ENCODE measurements around the gene SSBP3.
A peak's percentile ranks its signal among the peaks of the same experiment; 100 is the strongest.

SSBP3 gene

DNA sequence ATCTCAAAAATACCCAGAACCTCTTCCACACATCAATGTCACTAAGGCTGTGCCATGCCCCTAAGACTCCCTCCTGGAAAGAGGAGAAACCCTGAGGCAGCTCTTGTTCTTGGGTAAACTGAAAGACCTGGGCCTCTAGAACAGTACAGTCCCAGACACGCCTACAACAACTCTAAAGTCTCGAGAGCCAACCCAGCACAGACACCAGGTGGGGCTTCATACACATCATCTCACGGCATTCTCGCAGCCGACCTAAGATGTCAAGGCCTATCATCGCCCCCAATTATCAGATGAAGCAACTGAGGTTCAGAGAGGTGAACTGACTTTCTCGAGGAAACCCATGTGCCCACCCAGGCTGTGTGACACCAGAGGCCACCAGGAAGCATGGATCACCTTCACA is 135.7 kb downstream of the SSBP3 start:
- no peak for DNase-seq

DNA sequence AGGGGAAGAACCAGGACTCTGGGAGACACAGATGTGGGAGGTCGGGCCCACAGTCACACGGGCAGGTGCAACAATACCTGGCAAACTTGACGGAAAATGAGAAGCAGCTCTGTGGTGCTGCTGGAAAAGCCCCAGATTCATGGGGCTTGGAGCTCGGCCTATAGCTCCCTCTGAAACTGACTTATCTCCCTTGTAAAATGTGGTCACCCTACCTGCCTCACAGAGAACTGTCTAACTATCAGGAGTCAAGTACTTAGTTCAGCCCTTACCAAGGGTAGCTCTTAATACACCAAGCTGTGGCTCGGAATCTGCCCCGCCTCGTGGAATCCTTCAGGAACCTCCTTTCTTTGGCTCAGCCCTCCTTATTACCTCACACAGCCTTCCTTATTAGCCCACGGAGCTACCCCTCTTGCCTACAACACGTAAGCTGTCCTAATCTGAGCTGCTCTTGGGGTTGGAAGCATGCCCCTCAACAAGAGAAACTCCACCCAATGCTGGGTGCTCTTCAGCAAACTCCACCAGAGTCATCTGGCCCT is 137.4 kb downstream of the SSBP3 start:
- intact Hi-C loops (cut with DNase I): no loop called here
- DNase-seq: no peak

More for the DNA sequence above, 135.7 kb downstream of the SSBP3 start:
- intact Hi-C loops (cut with DNase I): loop anchor here (5.0 to 10.0 kb wide), 3 partner anchors 54 to 214 kb away; partner anchors contain the start of gene SSBP3

DNA sequence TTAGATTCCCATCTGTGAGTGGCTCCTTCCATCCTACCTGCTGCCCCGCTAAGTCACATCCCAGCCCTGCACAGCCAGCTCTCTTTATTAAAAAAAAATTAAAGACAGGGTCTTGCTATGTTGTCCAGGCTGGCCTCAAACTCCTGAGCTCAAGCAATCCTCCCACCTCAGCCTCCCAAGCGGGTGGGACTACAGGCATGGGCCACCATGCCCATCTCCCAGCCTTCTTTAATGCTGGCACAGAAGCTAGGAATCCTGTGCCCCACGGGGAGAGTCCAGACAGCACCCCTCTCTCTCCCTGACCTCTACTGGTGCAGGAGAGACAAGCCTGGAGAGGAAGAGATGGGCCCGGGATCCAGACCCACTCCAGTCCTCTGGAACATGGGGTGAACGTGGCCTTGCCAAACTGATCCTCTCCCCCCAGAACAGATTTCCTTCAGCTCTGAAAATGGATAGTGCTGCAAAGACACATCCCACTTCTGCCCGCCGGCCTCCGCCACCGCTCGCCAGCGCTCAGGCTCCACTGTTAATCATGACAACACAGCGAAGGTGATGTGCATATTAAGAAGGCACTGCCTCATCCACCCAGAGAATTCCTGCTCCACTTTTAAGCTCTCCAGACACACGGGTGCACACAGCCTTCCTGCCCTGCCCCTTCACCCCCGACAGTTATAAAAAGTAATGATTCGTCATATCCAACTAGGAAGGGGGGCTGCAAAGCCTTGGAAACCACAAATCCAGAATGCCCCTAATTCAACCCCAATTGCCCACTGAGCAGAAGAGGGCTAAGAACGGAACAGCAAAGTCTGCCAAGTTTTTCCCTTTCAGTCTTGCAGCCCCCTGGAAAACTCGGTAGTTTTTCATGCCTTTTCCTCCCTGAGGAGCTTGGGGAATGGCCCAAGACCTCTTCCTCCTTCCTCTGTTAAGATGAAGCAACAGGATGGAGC is 138.1 kb downstream of the SSBP3 start:
- intact Hi-C loops (cut with DNase I): no loop called here
- DNase-seq: peak in 26 of 42 donors; percentile 13 to 77 (median 40)

DNA sequence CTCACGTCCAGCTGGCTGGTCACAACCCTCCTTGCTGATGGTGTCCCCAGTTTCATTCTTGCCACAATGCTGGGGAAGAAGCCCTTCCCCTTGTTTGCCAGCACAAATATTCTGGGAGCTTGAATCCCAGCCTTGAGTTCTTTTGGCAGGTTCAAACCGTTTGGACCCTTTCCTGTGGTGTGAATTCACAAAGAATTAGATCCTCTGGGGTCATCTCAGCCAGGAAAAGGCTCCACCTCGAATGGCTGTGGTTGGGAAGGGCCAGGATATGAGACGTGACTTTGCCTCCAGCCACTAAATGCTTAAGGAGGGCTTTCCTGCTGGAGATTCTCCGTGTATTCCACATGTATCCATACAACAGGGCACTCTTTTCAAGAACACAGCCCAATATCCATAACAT is 139.3 kb downstream of the SSBP3 start:
- no peak for DNase-seq
- intact Hi-C loops (cut with DNase I): no loop called here

DNA sequence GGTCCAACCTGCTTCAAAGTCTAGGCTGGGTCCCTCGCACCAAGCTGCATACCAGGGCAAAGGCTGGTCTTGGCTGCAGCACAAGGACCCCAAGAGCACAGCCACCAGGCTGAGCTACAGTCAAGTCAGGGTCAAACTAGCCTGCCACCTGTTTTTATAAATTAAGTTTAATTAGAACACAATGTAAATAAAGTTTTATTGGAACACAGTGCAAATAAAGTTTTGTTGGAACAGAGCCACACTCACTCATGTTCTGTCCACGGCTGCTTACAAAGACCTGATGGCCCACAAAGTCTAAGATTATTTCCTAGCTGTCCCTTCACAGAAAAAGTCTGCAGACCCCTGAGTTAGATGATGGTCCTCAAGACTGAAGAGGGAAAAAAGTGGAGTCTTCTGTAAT is 140.0 kb downstream of the SSBP3 start:
- intact Hi-C loops (cut with DNase I): no loop called here
- no peak for DNase-seq

DNA sequence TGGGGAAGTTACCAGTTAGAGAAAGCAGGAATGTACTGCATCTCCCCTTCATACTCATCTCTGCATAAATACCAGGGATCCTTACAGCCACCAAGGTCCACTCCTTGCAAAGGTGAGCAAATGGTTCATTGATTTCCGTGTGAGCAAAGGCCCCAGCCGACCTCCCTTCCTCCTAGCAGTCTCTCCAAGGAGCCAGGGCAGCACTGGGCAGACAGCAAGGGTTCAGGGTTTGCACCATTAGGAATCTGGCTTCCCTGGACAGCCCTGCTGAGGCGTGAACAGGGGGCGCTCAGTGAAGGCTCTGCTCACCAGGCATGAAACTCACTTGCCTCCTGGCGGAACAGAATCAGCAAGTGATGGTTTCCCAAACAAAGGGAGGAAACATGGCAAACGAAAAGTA is 140.5 kb downstream of the SSBP3 start:
- intact Hi-C loops (cut with DNase I): no loop called here
- no peak for DNase-seq

DNA sequence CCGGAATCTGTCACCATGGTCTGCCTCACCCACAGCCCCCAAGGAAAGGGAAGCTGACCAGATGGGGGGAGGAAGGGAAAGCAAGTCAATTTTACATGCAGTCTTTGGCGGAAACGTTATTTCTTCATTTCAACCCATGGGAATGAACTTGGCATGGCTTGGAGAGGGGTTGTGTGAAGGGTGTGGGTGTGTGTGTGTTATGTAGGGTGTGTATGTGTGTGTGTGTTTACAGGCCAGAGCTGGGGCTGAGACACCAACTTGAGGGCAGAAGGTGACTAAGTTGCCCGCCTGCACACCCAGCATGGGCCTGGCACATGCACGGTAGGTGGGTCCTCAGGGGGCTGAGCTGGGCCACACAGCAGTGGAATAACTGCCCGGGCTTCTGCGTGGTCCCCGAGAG is 141.1 kb downstream of the SSBP3 start:
- no peak for DNase-seq
- intact Hi-C loops (cut with DNase I): no loop called here

DNA sequence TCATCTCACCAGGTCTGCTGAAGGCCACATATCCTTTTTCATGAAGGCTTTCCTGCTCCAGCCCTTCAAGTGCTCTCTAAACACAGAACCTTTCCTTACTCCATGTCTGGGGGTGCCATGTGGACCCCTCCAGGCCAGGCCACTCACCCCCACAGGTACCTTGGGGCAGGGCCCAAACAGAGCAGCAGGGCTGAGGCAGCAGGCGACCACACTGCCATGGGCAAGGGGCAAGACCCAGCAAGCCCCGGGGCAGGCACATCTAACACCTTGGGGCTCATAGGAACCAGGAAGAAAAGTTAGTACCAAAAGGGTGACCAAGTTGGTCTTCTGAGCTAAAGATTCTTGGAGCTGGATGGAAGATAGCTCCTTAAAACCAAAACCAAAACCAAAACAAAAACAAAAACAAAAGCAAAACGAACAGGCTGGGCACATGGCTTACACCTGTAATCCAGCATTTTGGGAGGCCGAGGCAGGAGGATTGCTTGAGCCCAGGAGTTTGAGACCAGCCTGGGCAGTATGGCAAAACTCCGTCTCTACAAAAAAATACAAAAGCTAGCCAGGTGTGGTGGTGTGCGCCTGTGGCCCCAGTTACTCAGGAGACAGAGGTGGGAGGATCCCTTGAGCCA is 142.5 kb downstream of the SSBP3 start:
- intact Hi-C loops (cut with DNase I): no loop called here
- no peak for DNase-seq

DNA sequence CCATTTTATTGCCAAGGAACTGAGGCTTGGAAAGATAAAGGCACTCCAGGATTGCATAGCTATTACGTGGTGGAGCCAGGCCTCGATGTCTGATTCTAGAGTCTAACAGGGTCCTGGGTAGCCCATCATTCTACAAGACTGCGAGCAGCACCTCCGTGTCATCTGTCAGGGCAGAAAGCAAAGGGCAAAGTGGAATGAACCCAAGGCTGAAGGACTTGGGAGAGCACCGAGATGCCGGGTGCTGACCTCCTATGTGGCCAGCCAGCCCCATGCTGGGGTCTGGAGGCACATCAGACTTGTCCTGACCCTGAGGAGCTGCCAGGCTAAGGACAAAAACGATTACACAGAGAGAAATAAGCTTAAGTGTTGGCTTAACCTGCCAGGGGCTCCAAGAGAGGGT is 143.9 kb downstream of the SSBP3 start:
- no peak for DNase-seq
- intact Hi-C loops (cut with DNase I): no loop called here

DNA sequence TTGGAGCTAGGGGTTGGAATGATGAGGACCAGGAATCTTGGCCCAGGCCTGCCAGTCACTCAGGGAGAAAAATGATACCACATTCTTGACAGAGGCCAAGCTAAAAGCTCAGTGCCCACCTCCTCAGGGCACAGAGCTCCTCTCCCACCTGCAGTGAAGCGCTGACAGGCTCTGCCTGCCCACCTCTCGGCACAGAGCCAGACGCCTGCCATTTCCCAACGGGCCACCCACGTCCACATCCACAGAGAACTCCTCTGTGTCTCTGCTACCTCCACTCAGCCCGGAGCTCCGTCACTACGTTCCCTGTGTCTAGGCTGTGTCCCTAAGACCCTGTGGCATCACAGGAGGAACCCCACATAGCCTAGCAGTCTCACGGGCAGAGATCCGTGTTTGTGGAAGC is 145.4 kb downstream of the SSBP3 start:
- intact Hi-C loops (cut with DNase I): no loop called here

DNA sequence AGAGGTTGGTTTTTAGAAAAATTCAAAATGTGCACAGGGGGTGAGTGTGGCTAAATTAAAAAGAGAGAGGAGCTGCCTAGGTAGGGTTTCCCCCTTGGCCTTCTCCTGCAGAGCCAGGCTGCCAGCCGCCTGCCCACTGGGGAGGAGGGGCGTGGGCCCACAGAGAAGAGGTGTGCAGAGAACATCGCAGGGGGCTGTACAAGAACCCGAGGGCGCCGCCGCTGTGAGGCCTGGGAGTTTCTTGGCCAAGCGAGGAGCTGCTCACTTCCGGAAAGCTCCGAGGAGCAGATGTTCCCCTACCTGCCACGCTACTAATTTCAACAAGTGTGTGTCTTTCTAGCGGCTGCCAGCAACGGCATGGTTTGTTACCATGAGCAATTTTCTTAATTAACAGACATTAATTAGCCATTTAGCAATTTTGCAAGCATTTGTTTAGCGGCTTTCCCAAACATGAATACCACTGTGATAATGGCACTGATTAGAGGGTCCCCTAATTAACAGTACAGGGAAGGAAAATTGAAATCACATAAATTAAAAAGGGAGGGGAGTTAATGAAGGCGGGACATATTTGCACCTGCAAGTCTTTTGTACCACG is 146.6 kb downstream of the SSBP3 start:
- intact Hi-C loops (cut with DNase I): no loop called here
- no peak for DNase-seq

More for the DNA sequence above, 145.4 kb downstream of the SSBP3 start:
- DNase-seq: peak in 41 of 42 donors; percentile 25 to 92 (median 73)

DNA sequence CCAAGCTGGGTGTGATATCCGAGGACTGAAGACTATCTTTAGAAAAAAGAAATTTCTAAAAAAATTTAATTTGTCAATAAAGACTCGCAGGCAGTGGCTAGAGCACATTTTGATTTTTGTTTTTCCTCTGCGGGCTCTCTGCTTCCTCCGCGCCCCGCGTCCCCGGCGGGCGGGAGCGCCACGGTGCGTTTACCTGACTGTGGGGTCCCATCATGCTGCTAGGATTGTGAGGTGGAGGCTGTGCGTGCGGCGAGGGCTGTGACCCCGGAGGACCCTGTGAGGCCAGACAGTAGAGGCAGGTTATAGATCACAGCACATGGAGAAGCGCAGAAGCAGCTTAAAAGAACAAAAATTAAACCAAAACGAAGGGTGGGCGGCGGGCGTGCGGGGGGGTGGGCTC is 148.3 kb downstream of the SSBP3 start:
- no peak for DNase-seq
- intact Hi-C loops (cut with DNase I): no loop called here

DNA sequence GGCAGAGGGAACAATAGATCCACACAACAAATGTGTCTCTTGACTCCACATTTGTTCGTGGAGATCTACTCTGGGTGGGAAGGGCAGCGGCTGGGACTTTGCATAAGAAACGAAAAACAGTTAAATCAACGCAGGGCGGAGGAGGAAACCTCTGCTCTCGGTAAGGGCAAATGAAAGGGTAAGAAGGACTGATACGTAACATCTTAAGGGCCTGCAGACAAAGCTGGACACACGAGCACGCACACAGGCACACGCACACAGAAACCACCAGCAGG is 148.9 kb downstream of the SSBP3 start:
- intact Hi-C loops (cut with DNase I): no loop called here

DNA sequence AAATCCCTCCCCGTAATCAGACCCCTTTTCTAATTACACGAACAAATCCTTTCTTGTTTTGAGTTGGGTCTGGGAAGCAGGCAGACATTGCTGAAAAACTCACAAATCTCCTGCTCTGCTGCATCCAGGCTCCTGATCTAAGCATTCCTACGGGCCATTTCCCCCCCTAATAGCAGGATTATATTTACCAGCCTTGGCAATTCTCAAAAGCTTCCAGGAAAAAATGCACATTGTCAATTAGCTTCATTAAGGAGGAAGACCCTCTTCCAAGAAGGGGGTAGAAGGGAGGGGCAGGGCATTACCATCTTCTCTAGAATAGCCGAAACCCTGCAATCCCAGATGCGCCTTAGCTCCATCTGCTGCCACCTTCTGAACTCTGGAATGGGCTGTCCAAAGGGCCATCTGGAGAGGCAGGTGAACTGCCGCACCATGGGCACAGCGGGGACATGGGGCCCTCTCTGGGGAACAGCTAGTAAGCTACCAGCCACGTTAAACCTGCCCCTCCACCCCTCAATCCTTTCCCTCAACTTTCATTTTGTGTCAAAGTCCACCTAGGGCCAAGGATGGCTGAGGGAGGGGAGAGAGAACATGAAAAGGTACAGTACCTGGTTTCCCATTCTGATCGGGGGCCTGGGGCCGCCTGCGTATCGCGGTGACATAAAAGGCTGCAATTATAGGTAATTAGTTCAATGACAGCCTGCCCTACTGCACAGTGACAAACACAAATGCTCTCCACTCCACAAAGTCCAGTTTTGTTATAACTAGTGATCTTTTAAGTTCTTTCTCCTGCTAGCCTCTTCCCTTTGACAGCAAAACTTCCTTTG is 149.5 kb downstream of the SSBP3 start:
- intact Hi-C loops (cut with DNase I): no loop called here
- DNase-seq: no peak

More for the DNA sequence above, 148.9 kb downstream of the SSBP3 start:
- DNase-seq: no peak

DNA sequence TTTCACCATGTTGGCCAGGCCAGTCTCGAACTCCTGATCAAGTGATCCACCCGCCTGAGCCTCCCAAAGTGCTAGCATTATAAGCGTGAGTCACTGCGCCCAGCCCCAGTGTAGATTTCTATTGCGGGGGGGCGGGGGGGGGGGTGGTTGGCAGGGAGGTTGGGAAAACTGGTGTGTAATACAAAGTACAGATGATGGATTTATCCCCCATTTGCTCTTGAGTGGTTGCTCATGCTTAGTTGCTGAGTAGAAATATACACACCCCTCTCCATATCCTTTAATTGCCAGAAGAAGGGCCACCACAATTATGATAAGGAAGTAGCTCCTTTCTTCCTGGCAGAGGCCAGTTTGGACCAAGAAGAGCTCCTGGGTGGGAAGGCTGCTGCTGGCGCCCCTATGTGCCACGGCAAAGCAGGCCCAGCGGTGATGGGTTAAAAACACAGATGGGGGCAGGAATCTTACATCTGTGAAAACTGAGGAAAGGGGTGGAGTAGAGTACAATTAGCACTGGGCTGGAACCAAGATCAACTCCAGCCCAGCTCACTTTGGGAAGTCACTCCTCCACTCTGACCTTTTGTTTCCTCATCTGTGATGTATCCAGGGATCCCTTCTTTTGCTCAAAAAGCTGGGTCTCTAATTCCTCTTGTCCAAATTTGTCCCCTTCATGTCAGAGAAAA is 151.0 kb downstream of the SSBP3 start:
- intact Hi-C loops (cut with DNase I): no loop called here

DNA sequence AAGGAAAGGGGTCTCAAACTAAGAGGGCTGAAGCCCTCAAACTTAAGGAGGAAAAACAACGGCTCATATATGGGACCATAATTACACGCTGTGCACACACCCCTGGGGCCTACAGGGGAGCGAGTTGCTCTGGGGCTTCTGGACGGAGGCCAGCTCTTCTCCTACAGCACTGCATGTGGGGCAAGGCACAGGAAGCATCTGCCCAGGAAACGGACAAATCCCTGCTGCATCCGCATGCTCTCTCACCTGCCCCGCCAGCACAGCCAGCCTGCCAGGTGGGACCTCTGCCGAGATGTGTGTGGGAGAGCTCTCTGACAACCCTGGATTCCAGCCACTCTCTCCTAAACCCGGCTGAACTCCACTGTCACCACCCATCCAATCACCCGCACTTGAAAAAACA is 152.1 kb downstream of the SSBP3 start:
- no peak for DNase-seq
- intact Hi-C loops (cut with DNase I): no loop called here

More for the DNA sequence above, 151.0 kb downstream of the SSBP3 start:
- DNase-seq: no peak

DNA sequence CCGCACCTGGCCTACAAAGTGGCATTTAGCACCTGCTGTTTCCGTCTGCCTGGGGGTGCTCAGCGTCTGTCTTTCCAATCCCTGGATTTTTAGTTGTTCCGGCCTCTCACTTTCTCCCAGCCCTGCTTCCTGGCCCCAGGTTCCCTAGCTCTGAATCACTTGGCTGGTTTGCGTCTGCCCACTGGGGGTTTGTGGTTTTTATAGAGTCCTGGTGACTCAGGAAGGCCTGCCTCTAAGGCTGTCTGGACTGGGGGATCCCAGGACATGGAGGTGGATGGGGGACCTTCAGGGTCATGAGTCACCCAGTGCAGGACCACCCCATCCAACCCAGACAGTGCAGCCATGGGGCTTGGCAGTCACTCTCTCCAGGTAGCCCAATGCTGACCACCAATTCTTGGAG is 152.7 kb downstream of the SSBP3 start:
- intact Hi-C loops (cut with DNase I): no loop called here
- no peak for DNase-seq

DNA sequence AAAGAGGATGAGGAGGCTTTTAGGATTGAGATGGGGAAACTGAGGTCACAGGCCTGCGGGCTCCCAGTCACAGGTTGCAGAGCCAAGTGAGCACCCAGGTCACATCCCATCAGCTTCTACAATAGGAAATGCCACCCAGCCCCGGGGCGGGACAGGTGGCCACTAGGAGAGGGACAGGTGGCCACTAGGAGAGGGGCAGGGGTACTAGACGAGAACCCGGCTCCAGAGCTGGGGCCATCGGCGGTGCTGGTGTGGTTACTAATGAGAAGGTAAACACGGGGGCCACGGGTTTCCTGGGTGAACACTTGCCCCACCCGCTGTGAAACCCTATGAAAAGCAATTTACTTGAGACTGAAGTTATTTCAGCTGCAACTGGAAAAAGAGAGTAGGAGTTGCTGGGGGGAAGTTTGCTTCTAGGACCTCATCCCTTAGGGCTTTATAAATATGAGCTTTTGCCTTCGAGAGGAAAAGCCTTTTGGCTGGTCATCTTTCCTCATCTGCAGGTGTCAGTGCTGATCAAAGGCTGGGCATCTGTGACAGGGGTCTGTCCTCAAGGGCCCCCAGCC is 153.7 kb downstream of the SSBP3 start:
- intact Hi-C loops (cut with DNase I): no loop called here
- DNase-seq: no peak
